GM21786 (cell line): Measurements from ENCODE around the gene NEMF.
"Not testable (repeated sequence)": the region's sequence is repeated elsewhere in the genome, so short reads cannot be mapped to it uniquely, and the experiment has no call there.

ENCODE experiments used
- ATAC-seq: cut with Tn5 transposase; IDR thresholded peaks from one replicate; pipeline ENCODE4 v1.9.1; 2021; ENCODE audit not compliant: unreplicated experiment

Gene NEMF

DNA sequence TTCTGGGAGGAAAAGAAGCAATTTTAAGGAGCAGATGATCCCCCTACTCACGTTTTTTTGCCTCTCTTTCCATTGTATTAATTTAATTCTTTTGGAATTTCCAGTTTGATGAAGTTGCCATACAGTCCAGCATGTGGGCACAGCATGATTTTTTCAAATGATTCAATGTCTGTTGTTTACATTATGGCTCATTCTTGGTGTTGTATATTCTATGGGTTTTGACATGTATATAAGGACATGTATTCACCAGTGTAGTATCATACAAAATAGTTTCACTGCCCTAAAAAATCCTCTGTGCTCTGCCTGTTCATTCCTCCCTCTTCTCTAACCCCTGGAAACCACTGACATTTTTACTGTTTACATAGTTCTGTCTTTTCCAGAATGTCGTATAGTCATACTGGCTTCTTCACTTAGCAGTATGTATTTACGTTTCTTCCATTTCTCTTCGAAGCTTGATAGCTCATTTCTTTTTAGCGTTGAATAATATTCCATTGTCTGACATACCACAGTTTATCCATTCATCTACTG lies 98.0 kb downstream of the NEMF start:
- no peak for ATAC-seq

DNA sequence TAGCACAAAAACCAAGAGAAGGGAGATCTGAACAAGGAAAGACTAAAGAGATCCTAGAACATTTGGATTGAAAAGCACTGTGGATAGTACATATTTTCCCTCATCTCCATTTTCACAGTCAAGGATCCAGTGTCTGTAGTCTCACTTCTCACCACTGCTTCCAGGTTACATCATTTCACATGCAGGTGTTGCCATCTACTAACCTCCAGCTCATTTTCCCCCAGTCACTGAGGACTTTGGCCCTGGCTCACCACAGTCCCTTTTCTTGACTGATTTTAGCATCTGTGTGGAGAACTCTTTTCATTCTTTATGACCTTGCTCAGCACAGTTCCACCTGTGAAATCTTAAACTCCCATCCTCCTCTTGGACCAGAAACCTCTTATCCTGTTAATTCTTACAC lies 106.1 kb downstream of the NEMF start:
- ATAC-seq = not testable (repeated sequence)

DNA sequence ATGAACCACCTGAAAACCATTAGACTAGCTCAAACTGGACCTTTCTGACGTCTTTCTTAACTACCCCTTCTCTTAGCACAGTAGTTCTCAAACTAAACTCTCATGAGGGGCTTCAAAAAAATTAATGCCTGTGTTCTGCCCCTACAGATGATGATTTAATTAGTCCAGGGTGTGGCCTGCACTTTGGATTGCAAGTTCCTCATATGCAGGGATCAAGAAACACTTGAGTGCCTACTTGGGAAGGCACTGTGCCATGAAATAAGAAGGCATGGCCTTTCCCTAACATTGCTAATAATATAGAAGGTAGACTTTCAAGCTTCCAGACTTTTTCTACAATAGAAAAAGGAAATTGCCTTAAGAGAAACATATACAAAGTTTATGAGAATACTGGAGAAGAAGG lies 107.4 kb downstream of the NEMF start:
- ATAC-seq = no peak

DNA sequence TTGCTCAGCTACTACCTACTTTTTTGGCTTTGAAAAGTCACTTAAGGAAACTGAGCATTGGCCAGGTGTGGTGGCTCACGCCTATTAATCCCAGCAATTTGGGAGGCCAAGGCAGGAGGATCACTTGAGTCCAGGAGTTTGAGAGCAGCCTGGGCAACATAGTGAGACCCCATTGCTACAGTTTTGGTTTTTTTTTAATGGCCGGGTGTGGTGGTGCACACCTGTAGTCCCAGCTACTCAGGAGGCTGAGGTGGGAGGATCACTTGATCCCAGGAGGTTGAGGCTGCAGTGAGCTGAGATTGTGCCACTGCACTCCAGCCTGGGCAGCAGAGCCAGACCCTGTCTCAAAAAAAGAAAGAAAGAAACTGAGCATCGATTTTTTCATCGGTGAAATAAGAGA lies 116.9 kb downstream of the NEMF start:
- ATAC-seq = not testable (repeated sequence)

DNA sequence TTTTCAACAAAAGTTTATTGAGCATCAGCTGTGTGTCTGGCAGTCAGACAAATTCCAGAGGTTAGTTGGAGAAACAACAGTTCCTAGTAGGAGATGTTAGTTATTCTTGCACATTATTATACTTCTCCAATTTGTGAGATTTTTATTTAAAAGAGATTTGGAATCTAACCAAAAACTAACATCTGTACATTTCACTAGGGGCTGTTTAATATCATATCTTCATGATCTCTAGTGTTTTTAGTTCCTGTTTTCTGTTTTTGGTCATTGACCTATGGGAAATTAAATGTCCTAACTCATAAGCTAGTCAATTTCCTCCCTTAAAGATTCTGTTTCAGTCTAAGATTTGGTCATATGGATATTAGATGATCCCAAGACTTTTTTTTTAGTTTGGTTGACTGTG lies 118.8 kb downstream of the NEMF start:
- no peak for ATAC-seq

DNA sequence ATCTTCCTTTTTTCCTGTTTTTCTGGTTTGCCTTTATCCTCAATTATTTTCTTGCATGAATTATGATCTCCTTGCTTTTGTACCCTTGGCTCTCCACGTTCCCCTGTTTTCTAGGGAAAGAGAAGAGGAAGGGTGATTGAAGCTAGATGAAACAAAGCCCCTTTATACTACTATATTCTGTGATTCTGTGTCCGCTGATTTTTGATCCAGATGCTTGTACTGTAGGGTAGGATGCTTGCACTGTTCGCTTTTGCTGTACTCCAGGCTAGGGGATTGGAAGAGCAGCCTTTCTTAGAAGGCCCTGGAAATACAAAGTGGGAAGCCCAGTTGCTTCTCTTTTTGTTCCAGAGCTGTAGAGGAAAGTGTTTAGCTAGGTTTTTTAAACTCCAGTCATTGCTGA lies 119.7 kb downstream of the NEMF start:
- ATAC-seq = no peak
